Activated T-helper 9 cell treated with anti-CD3 and anti-CD28 coated beads, Interleukin-2, amount 50 U/mL, for 16 hours (primary cell): ENCODE measurements around the gene SINHCAF.
"Not testable (repeated sequence)": the region's sequence is repeated elsewhere in the genome, so short reads cannot be mapped to it uniquely, and the experiment has no call there.

Source experiments
- DNase-seq: peaks from one replicate; pipeline ENCODE4 v3.0.0-alpha.2; 2020; ENCODE audit warnings: low read depth

SINHCAF gene

GRCh38 chr12:31260840-31261239, 65.1 kb downstream of the SINHCAF start:
- no peak for DNase-seq

- DNase-seq = no peak
Observed at GRCh38 chr12:31259136-31259886, 66.6 kb downstream of the SINHCAF start.

GRCh38 chr12:31257784-31258183, 68.2 kb downstream of the SINHCAF start:
- DNase-seq = no peak

- DNase-seq = not testable (repeated sequence)
Observed at GRCh38 chr12:31251707-31252611, 74.0 kb downstream of the SINHCAF start.

- DNase-seq = no peak
Observed at GRCh38 chr12:31250179-31250578, 75.8 kb downstream of the SINHCAF start.

GRCh38 chr12:31249356-31249755, 76.6 kb downstream of the SINHCAF start:
- no peak for DNase-seq

GRCh38 chr12:31248815-31249214, 77.1 kb downstream of the SINHCAF start:
- DNase-seq = no peak

- no peak for DNase-seq
Observed at GRCh38 chr12:31248337-31248736, 77.6 kb downstream of the SINHCAF start.

GRCh38 chr12:31246470-31246850, 79.5 kb downstream of the SINHCAF start:
- no peak for DNase-seq

GRCh38 chr12:31245822-31246469, 80.0 kb downstream of the SINHCAF start:
- no peak for DNase-seq

GRCh38 chr12:31242418-31242817, 83.5 kb downstream of the SINHCAF start:
- DNase-seq = not testable (repeated sequence)

GRCh38 chr12:31238764-31239387, 87.1 kb downstream of the SINHCAF start:
- peak; percentile 25 for DNase-seq

- not testable (repeated sequence) for DNase-seq
Observed at GRCh38 chr12:31238333-31238732, 87.6 kb downstream of the SINHCAF start.

- no peak for DNase-seq
Observed at GRCh38 chr12:31236998-31237637, 88.8 kb downstream of the SINHCAF start.

GRCh38 chr12:31235868-31236395, 90.0 kb downstream of the SINHCAF start:
- DNase-seq = no peak

GRCh38 chr12:31234955-31235867, 90.7 kb downstream of the SINHCAF start:
- DNase-seq = no peak

- DNase-seq = no peak
Observed at GRCh38 chr12:31234053-31234840, 91.7 kb downstream of the SINHCAF start.

- DNase-seq = no peak
Observed at GRCh38 chr12:31233061-31233730, 92.8 kb downstream of the SINHCAF start.
